Kidney epithelial cell (primary cell): ENCODE data around the gene TBC1D16. TPM values are rescaled to one million over a fixed set of nuclear protein-coding genes. Genes with fewer than 3 reads are reported as not detected.
"Not testable (repeated sequence)": the region's sequence is repeated elsewhere in the genome, so short reads cannot be mapped to it uniquely, and the experiment has no call there.

Experiments
- DNase-seq: peaks from one replicate; pipeline ENCODE4 v3.0.0-alpha.2; 2010; ENCODE audit warnings: low read depth
- H3K27me3 ChIP-seq: 2 replicates; pipeline ENCODE4 v1.6.0; 2011; ENCODE audit warnings: low read length; ENCODE audit not compliant: control insufficient read depth, insufficient read depth
- H3K36me3 ChIP-seq: 2 replicates; pipeline ENCODE4 v1.5.1; 2011; ENCODE audit warnings: low read length; ENCODE audit not compliant: control insufficient read depth, insufficient read depth
- H3K4me3 ChIP-seq: 2 replicates; pipeline ENCODE4 v1.5.1; 2011; ENCODE audit warnings: low read depth, mild to moderate bottlenecking, control low read depth, low read length
- total RNA-seq: library from RNA; depleted of rRNA; stranded (reverse); fragments of >200 nt; gene quantifications from 2 replicates; pipeline ENCODE4 v1.2.3, GENCODE V29; 2015
- TF ChIP-seq, protein P1 (sequence below): IDR thresholded peaks from 2 replicates; pipeline ENCODE4 v1.5.1; 2011; ENCODE audit warnings: mild to moderate bottlenecking, moderate library complexity, low read length, control low read depth, inconsistent platforms; ENCODE audit not compliant: insufficient read depth, poor library complexity, severe bottlenecking

The TBC1D16 gene
- total RNA-seq, 1 donor from 2014 or later: 58.5 TPM

DNA sequence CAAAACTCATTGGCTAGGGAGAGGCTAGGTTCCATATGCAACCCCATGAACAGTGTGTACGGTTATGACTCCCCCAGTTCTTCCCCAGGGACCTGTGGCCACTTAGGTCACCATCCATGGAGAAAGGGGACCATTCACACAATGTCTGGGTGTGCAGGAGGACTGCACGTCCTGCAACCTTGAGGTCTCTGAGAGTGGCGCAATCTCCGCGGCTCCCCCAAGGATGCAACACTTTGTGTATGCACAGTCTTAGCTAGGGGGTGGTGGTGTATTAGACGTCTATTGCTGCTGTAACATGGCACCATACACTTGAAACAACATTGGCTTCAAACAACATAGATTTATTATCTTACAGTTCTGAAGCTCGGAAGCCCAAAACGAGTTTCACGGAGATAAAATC lies 130.8 kb downstream of the TBC1D16 start:
- H3K27me3 ChIP-seq: peaks cover 17% of the 10 kb centered on the region
- DNase-seq: no peak
- H3K36me3 ChIP-seq: no peaks in the 10 kb centered on the region
- TF ChIP-seq, protein P1, sequence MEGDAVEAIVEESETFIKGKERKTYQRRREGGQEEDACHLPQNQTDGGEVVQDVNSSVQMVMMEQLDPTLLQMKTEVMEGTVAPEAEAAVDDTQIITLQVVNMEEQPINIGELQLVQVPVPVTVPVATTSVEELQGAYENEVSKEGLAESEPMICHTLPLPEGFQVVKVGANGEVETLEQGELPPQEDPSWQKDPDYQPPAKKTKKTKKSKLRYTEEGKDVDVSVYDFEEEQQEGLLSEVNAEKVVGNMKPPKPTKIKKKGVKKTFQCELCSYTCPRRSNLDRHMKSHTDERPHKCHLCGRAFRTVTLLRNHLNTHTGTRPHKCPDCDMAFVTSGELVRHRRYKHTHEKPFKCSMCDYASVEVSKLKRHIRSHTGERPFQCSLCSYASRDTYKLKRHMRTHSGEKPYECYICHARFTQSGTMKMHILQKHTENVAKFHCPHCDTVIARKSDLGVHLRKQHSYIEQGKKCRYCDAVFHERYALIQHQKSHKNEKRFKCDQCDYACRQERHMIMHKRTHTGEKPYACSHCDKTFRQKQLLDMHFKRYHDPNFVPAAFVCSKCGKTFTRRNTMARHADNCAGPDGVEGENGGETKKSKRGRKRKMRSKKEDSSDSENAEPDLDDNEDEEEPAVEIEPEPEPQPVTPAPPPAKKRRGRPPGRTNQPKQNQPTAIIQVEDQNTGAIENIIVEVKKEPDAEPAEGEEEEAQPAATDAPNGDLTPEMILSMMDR: no peak
- H3K4me3 ChIP-seq: no peak overlapping the region

DNA sequence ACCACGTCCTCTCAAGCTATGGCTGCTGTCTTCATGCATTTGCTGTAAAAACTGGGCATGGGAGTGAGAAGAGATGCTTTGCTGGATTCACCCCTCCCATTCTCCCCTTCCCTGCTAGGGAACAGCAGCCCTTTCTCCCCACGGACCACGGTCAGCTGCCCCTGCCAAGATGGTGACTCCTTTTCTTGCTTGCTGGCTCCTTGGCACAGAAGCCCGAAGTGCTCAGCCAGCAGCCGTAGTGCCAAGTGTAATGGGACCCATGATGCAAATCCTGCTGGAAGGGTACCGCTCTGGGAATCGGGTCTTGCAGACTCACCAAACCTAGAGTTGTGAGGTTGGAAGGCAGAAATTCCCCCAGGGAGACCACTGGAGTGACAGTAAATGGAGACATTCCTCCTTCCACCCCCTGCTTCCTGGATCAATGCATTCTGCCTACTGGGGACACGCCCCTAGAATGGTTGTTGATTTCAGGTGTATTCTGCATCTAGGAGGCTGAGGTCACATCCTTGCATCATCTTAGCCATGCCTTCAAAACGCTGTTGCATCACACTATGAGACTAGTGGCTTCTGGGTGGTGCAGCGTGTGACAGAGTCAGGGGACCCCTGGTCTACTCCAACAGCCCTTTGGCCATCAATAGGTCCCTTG lies 133.4 kb downstream of the TBC1D16 start:
- no peak for DNase-seq
- H3K4me3 ChIP-seq: no peak overlapping the region
- H3K27me3 ChIP-seq: peaks cover 18% of the 10 kb centered on the region
- H3K36me3 ChIP-seq: no peaks in the 10 kb centered on the region
- TF ChIP-seq, protein P1: no peak

DNA sequence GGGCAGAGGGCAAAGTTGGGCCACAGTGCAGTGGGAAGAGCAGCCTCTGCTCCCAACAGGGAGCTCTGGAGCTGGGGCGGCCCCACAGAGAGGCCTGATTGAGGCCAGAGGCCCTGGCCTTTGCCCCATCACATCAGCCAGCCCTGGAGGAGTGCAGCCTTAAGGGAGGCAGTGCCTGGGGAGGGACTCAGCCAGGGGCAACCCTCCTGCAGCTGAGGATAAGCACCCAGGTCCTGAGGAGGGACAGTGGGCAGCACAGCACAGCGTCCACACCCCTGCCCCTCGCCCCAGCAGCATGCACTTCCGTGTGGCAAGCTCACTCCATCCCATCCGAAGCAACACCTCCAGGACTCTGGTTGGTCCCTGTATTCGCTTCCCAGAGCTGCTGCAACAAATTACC lies 134.5 kb downstream of the TBC1D16 start:
- Histone ChIP-seq H3K27me3 (peaks cover 14% of the 10 kb centered on the region), H3K36me3 (no peaks in the 10 kb centered on the region), H3K4me3 (no peak overlapping the region)
- TF ChIP-seq, protein P1: no peak
- no peak for DNase-seq

DNA sequence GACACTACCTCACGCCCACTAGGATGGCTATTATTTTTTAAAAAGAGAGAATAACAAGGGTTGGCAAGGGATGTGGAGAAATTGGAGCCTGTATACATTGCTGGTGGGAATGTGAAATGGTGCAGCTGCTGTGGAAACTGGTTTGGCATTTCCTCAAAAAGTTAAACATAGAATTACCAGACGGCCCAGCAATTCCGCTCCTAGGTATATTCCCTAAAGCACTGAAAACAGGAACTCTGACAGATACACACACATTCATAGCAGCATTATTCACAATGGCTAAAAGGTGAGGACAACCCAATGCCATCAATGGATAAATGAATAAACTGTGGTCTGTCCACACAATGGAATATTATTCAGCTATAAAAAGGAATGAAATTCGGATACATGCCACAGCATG lies 136.1 kb downstream of the TBC1D16 start:
- H3K27me3 ChIP-seq: peaks cover 14% of the 10 kb centered on the region
- TF ChIP-seq, protein P1: no peak
- no peaks in the 10 kb centered on the region for H3K36me3 ChIP-seq
- DNase-seq: no peak
- no peak overlapping the region for H3K4me3 ChIP-seq

DNA sequence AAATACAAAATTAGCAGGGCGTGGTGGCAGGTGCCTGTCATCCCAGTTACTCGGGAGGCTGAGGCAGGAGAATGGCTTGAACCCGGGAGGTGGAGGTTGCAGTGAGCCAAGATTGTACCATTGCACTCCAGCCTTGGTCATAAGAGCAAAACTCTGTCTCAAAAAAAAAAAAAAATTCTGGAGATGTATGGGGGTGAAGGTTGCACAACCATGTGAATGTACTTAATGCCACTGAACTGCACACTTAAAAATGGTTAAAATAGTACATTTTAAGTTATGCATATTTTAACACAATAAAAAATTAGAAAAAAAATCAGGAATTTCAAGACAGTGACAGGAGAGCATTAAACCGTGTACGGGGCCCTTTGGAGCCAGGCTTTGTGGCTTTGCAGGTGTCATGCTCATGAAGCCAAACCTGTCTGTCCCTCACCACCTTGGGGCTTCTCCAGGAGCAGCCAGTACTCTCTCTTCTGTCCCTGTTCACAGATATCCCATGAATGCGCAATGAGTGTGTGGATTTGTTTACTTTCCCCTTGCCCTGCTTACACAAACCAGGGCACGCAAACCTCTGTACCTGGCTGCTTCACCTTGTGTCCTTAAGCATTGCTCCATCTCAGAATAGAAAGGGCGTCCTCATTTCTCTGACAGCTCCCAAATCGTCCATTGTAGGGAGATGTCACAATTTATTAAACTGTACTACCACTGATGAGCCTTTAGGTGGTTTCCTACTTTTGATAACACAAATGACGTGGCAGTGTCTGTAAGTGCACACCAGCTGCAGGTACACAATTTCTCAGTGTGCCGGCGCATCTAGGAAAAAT lies 138.2 kb downstream of the TBC1D16 start:
- Histone ChIP-seq H3K36me3 (no peaks in the 10 kb centered on the region), H3K27me3 (peaks cover 12% of the 10 kb centered on the region), H3K4me3 (no peak overlapping the region)
- TF ChIP-seq, protein P1: no peak
- DNase-seq: no peak

DNA sequence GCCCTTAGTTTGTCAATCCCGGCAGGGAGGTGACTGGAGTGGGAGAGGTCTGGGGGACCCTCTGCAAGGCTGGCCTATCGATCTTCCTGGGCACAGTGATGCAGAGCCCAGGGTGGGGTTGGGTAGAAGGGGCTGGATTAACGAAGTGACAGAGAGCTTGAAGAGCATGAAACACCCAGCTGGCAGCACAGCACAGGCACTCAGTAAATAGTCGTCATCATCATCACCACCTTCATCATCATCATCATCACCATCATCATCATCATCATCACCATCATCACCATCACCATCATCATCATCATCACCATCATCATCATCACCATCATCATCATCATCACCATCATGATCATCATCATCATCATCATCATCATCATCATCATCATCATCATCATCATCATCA lies 142.2 kb downstream of the TBC1D16 start:
- not testable (repeated sequence) for H3K4me3 ChIP-seq, DNase-seq, H3K36me3 ChIP-seq
- peaks cover 18% of the 10 kb centered on the region for H3K27me3 ChIP-seq
